Vagina (tissue), 2 donors: Measurements from ENCODE around the gene UROC1. TPM values are rescaled to one million over a fixed set of nuclear protein-coding genes. Genes with fewer than 3 reads are reported as not detected.
"Not testable (repeated sequence)": the region's sequence is repeated elsewhere in the genome, so short reads cannot be mapped to it uniquely, and the experiment has no call there.

Experiments
- DNase-seq, 2 donors: peaks; one replicate each; pipeline ENCODE4 v3.0.0-alpha.2; 2017; ENCODE audit errors: extremely low spot score in 2 of 2
- H3K27ac ChIP-seq: fragments of 200-600 bp; sonication (generic); one replicate; pipeline ENCODE4 v1.5.1; 2019
- H3K27me3 ChIP-seq: fragments of 200-600 bp; sonication (generic); one replicate; pipeline ENCODE4 v1.5.1; 2019
- H3K36me3 ChIP-seq, 2 donors: fragments of 200-600 bp; sonication (generic); one replicate each; pipeline ENCODE4 v1.5.1; 2017 to 2019
- H3K4me1 ChIP-seq: fragments of 200-600 bp; sonication (generic); one replicate; pipeline ENCODE4 v1.5.1; 2019
- H3K4me3 ChIP-seq, 2 donors: fragments of 200-600 bp; sonication (generic); 1 replicate in 1 of 2; 2 replicates in 1 of 2; pipeline ENCODE4 v1.5.1; 2016 to 2019
- H3K9me3 ChIP-seq: fragments of 200-600 bp; sonication (generic); one replicate; pipeline ENCODE4 v1.5.1; 2019
- POLR2A ChIP-seq, 2 donors: fragments of 450-650 bp; IDR thresholded peaks; one replicate each; pipeline ENCODE4 v1.6.1; 2017; ENCODE audit warnings: antibody characterized with exemption in 2 of 2, mild to moderate bottlenecking in 2 of 2, moderate library complexity in 2 of 2
- POLR2AphosphoS5 ChIP-seq, 2 donors: sonication (generic); formaldehyde crosslinking; IDR thresholded peaks; one replicate each; pipeline ENCODE4 v1.9.0; 2017; ENCODE audit warnings: antibody characterized with exemption in 2 of 2, mild to moderate bottlenecking in 2 of 2, low read depth in 1 of 2; ENCODE audit not compliant: insufficient read depth in 1 of 2
- intact Hi-C: fragments of 100-400 bp; cut with DNase I; formaldehyde crosslinking; loops from one replicate; pipeline ENCODE4 v1.15.1; 2023
- total RNA-seq: library from RNA; depleted of rRNA; stranded (reverse); fragments of >200 nt; gene quantifications from one replicate; pipeline ENCODE4 v1.2.3, GENCODE V29; 2016
- TF ChIP-seq, protein P1 (sequence below), 3 experiments: fragments of 450-650 bp in 2 of 3; fragments of 200-600 bp in 1 of 3; sonication (generic) in 1 of 3; IDR thresholded peaks; one replicate each; pipeline ENCODE4 v1.5.1; 2017 to 2019; ENCODE audit warnings: antibody characterized with exemption in 3 of 3, mild to moderate bottlenecking in 2 of 3, moderate library complexity in 2 of 3

The UROC1 gene
- total RNA-seq, 1 donor from 2014 or later, result not detected

DNA sequence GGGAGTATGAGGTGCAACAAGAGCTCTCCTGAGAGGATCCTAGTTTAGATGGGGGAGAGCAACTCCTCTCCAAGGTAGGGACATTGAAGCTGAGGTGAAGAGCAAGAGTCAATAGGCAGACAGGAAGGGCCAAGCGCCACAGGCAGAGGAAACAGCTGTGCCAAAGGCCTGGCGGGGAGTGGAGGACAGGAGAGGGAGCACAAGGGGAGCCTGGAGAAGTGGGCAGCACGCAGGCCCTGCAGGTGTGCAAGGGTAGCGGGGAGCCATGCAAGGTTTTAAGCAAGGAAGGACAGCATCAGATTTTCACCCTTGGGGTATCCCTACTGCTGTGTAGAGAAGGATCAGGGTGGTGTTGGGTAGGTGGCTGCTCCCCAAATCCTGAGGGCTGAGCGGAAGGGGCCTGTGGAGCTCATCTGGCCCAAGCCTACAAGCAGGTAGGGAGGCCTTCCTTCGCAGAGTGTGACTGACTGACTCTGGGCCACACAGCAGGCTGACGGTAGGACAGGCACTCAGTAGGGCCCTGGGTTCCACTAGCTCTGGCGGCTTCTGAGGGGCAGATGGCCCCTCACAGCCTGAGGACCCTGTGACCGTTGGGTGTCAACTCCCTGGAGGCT is 19.6 kb upstream of the UROC1 start:
- no peaks in the 10 kb centered on the region for H3K36me3 ChIP-seq
- H3K4me1 ChIP-seq, result no peaks in the 10 kb centered on the region
- intact Hi-C loops, result no loop called here
- H3K4me3 ChIP-seq, result no peak overlapping the region
- no peak overlapping the region for H3K27ac ChIP-seq
- TF ChIP-seq, protein P1, sequence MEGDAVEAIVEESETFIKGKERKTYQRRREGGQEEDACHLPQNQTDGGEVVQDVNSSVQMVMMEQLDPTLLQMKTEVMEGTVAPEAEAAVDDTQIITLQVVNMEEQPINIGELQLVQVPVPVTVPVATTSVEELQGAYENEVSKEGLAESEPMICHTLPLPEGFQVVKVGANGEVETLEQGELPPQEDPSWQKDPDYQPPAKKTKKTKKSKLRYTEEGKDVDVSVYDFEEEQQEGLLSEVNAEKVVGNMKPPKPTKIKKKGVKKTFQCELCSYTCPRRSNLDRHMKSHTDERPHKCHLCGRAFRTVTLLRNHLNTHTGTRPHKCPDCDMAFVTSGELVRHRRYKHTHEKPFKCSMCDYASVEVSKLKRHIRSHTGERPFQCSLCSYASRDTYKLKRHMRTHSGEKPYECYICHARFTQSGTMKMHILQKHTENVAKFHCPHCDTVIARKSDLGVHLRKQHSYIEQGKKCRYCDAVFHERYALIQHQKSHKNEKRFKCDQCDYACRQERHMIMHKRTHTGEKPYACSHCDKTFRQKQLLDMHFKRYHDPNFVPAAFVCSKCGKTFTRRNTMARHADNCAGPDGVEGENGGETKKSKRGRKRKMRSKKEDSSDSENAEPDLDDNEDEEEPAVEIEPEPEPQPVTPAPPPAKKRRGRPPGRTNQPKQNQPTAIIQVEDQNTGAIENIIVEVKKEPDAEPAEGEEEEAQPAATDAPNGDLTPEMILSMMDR (IDR thresholded peaks at IDR 0.05), result no peak
- no peak for TF ChIP-seq POLR2AphosphoS5 (IDR thresholded peaks at IDR 0.05; ENCODE audit: insufficient read depth in 1 of 2, low read depth in 1 of 2)
- TF ChIP-seq POLR2A (IDR thresholded peaks at IDR 0.05), result no peak
- DNase-seq, result no peak
- no peaks in the 10 kb centered on the region for H3K27me3 ChIP-seq
- no peaks in the 10 kb centered on the region for H3K9me3 ChIP-seq

DNA sequence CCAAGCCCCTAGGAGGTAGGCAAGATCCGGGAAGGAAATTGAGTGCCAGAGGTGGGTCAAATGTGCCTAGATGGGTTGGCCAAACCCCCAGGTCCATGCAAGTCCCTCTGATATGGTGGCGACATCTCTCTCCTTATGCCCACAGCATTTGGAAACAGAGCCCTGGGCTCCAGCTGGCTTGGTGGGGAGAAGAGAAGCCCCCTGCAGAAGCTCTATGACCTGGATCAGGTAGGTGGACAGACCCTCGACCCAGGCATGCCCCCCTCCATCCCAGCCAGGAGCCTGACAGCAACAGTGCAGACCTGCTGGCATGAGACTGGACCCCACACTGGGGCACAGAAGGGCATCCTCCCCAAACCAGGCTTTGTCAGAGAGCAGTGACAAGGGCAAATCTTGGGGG is 18.6 kb upstream of the UROC1 start:
- H3K27me3 ChIP-seq, result no peaks in the 10 kb centered on the region
- TF ChIP-seq POLR2A (IDR thresholded peaks at IDR 0.05) (no peak), POLR2AphosphoS5 (IDR thresholded peaks at IDR 0.05; ENCODE audit: insufficient read depth in 1 of 2, low read depth in 1 of 2) (no peak)
- TF ChIP-seq, protein P1 (IDR thresholded peaks at IDR 0.05), result no peak
- intact Hi-C loops, result no loop called here
- DNase-seq, result no peak
- no peak overlapping the region for H3K27ac ChIP-seq
- H3K36me3 ChIP-seq, result no peaks in the 10 kb centered on the region
- no peak overlapping the region for H3K4me3 ChIP-seq
- no peaks in the 10 kb centered on the region for H3K9me3 ChIP-seq
- no peaks in the 10 kb centered on the region for H3K4me1 ChIP-seq

DNA sequence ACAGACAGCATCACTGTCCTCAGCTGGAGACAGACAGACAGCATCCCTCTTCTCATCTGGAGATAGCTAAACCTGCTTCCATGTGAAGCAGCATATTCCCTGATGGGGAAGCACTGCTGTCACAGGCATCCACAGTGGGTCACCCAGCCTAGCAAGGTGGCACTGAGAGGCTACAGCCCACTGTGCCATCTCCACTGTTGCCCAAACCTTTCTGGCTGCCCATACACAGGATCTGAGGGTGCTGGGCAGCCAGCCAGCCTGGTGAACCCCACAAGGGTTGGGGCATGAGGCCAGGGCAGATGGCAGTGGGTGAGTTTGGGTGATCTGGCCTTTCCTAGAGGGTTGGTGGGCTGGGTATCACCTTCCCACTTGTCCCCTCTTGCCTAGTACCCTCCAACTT is 18.1 kb upstream of the UROC1 start:
- no peak overlapping the region for H3K27ac ChIP-seq
- DNase-seq, result no peak
- H3K36me3 ChIP-seq, result no peaks in the 10 kb centered on the region
- no peak for TF ChIP-seq POLR2AphosphoS5 (IDR thresholded peaks at IDR 0.05; ENCODE audit: insufficient read depth in 1 of 2, low read depth in 1 of 2)
- TF ChIP-seq, protein P1 (IDR thresholded peaks at IDR 0.05), result no peak
- TF ChIP-seq POLR2A (IDR thresholded peaks at IDR 0.05), result no peak
- intact Hi-C loops, result no loop called here
- H3K4me3 ChIP-seq, result no peak overlapping the region
- no peaks in the 10 kb centered on the region for H3K9me3 ChIP-seq
- H3K27me3 ChIP-seq, result no peaks in the 10 kb centered on the region
- H3K4me1 ChIP-seq, result no peaks in the 10 kb centered on the region

DNA sequence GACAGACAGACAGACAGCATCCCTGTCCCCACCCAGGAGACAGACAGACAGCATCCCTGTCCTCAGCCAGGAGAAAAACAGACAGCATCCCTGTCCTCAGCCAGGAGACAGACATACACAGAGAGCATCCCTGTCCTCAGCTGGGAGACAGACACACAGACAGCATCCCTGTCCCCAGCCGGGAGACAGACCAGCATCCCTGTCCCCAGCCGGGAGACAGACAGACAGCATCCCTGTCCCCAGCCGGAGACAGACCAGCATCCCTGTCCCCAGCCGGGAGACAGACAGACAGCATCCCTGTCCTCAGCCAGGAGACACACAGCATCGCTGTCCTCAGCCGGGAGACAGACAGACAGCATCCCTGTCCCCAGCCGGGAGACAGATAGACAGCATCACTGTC is 17.1 kb upstream of the UROC1 start:
- DNase-seq, H3K9me3 ChIP-seq, H3K27me3 ChIP-seq, H3K27ac ChIP-seq, H3K4me1 ChIP-seq, H3K36me3 ChIP-seq, intact Hi-C loops, H3K4me3 ChIP-seq: not testable (repeated sequence)

DNA sequence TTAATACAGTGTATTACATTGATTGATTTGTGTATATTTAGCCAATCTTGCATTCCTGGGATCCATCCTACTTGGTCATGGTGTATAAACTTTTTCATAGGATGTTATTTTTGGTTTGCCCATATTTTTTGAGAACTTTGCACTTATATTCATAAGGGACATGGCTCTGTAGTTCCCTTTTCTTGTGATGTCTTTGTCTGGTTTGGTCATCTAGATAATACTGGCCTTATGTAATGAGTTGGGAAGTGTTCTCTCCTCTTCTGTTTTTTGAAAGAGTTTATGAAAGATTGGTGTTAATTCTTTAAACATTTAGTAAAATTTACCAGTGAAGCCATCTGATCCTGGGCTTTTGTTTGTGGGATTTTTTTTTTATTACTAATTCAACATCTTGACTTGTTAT is 15.9 kb upstream of the UROC1 start:
- H3K27me3 ChIP-seq, result no peaks in the 10 kb centered on the region
- intact Hi-C loops, result no loop called here
- no peaks in the 10 kb centered on the region for H3K9me3 ChIP-seq
- DNase-seq, result no peak
- H3K27ac ChIP-seq, result no peak overlapping the region
- H3K36me3 ChIP-seq, result no peaks in the 10 kb centered on the region
- H3K4me1 ChIP-seq, result no peaks in the 10 kb centered on the region
- no peak overlapping the region for H3K4me3 ChIP-seq
- TF ChIP-seq POLR2AphosphoS5 (IDR thresholded peaks at IDR 0.05; ENCODE audit: insufficient read depth in 1 of 2, low read depth in 1 of 2) (no peak), POLR2A (IDR thresholded peaks at IDR 0.05) (no peak)
- TF ChIP-seq, protein P1 (IDR thresholded peaks at IDR 0.05), result no peak

DNA sequence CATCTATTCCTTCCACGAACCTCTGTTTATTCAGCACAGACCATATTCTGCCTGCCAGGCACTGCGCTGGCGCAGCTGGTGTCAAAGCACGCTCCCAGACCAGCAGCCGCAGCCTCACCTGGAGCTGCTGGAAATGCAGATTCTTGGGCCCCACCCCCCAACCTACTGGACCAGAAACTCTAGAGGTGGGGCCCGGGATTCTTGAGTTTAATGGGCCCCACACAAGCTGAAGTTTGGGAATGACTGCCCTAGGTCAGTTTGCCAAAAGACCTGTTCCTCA is 13.4 kb upstream of the UROC1 start:
- Histone ChIP-seq H3K36me3 (no peaks in the 10 kb centered on the region), H3K27me3 (no peaks in the 10 kb centered on the region), H3K4me1 (no peaks in the 10 kb centered on the region), H3K9me3 (no peaks in the 10 kb centered on the region), H3K4me3 (no peak overlapping the region), H3K27ac (no peak overlapping the region)
- no peak for TF ChIP-seq POLR2A (IDR thresholded peaks at IDR 0.05)
- TF ChIP-seq, protein P1 (IDR thresholded peaks at IDR 0.05), result no peak
- no peak for TF ChIP-seq POLR2AphosphoS5 (IDR thresholded peaks at IDR 0.05; ENCODE audit: insufficient read depth in 1 of 2, low read depth in 1 of 2)
- no peak for DNase-seq
- intact Hi-C loops, result no loop called here
